AG04449 (cell line): Measurements from ENCODE around the gene RAI1.

Experiments
- CTCF ChIA-PET: fragments of 350-600 bp; formaldehyde crosslinking; extraction: SDS; loops from one replicate; lab custom pipeline; 2021; ENCODE audit warnings: antibody characterized with exemption; lab: Yijun Ruan, JAX
- POLR2A ChIA-PET: fragments of 400-600, 350-600 bp; formaldehyde crosslinking; extraction: SDS; loops from one replicate; lab custom pipeline; 2020; ENCODE audit warnings: antibody characterized with exemption, inconsistent platforms; lab: Yijun Ruan, JAX
- DNase-seq: peaks from one replicate; pipeline ENCODE4 v3.0.0-alpha.2; 2010; ENCODE audit warnings: low read depth, low spot score
- H3K4me3 ChIP-seq: 2 replicates; pipeline ENCODE4 v1.5.1; 2011; ENCODE audit warnings: low read depth, mild to moderate bottlenecking, control low read depth, low read length
- TF ChIP-seq, protein P1 (sequence below): IDR thresholded peaks from one replicate; pipeline ENCODE4 v1.5.1; 2011; ENCODE audit warnings: mild to moderate bottlenecking, moderate library complexity, low read length, control low read depth, inconsistent platforms; ENCODE audit not compliant: insufficient read depth; ENCODE audit errors: missing control alignments

RAI1 gene

DNA sequence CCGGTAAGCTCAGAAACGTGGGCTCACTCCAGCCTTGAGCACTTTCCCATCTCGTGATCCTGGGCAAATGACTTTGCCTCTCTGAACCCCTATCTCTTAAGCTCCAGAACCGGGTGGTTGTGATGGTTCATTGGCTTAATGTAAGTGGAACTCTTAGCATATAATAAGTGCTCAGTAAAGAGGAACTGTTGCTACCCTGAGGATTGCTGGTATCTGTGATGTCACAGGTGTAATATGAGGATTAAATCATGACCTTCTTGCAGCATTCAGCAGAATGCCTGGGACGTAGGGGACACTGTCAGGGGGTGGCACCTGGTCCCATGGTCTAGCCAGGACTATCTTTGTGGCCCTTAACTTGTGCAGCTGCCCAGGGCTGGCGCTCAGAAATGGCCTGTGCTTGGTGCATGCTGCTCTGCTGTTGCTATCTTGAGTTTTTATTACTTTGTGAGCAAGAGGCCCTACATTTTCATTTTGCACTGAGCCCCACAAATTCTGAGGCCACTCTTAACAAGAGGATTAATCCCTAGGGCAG, 86.7 kb downstream of the RAI1 start:
- TF ChIP-seq, protein P1, sequence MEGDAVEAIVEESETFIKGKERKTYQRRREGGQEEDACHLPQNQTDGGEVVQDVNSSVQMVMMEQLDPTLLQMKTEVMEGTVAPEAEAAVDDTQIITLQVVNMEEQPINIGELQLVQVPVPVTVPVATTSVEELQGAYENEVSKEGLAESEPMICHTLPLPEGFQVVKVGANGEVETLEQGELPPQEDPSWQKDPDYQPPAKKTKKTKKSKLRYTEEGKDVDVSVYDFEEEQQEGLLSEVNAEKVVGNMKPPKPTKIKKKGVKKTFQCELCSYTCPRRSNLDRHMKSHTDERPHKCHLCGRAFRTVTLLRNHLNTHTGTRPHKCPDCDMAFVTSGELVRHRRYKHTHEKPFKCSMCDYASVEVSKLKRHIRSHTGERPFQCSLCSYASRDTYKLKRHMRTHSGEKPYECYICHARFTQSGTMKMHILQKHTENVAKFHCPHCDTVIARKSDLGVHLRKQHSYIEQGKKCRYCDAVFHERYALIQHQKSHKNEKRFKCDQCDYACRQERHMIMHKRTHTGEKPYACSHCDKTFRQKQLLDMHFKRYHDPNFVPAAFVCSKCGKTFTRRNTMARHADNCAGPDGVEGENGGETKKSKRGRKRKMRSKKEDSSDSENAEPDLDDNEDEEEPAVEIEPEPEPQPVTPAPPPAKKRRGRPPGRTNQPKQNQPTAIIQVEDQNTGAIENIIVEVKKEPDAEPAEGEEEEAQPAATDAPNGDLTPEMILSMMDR, result no peak
- no peak for DNase-seq
- no peak overlapping the region for H3K4me3 ChIP-seq
- ChIA-PET POLR2A (no interaction called here), CTCF (interaction anchor here (0.8 to 1.4 kb wide), 5 partner anchors 9 to 87 kb away, joined by 3 to 4 read pairs (median 3); no protein-coding TSS in a partner anchor)

- POLR2A ChIA-PET, result no interaction called here
- no peak overlapping the region for H3K4me3 ChIP-seq
- no peak for DNase-seq
- TF ChIP-seq, protein P1, result no peak
- CTCF ChIA-PET, result interaction anchor here (0.8 to 1.1 kb wide), 2 partner anchors 43 to 88 kb away, joined by 3 to 4 read pairs; no protein-coding TSS in a partner anchor
Observed at GRCh38 chr17:17768424-17769088, 87.3 kb downstream of the RAI1 start.

- TF ChIP-seq, protein P1, result no peak
- DNase-seq, result no peak
- ChIA-PET POLR2A (no interaction called here), CTCF (interaction anchor here (0.6 to 1.5 kb wide), 3 partner anchors 12 to 134 kb away, joined by 3 read pairs; no protein-coding TSS in a partner anchor)
- H3K4me3 ChIP-seq, result no peak overlapping the region
Observed at GRCh38 chr17:17769869-17770631, 88.8 kb downstream of the RAI1 start.

GRCh38 chr17:17770632-17771044, 89.4 kb downstream of the RAI1 start:
- ChIA-PET CTCF (interaction anchor here (0.6 to 1.5 kb wide), 5 partner anchors 9 to 134 kb away, joined by 3 to 5 read pairs (median 3); no protein-coding TSS in a partner anchor), POLR2A (no interaction called here)
- no peak for DNase-seq
- H3K4me3 ChIP-seq, result no peak overlapping the region
- TF ChIP-seq, protein P1, result no peak

GRCh38 chr17:17771498-17772201, 90.4 kb downstream of the RAI1 start:
- CTCF ChIA-PET, result interaction anchor here (1.2 to 1.5 kb wide), 3 partner anchors 14 to 79 kb away, joined by 3 to 5 read pairs (median 3); no protein-coding TSS in a partner anchor
- no peak overlapping the region for H3K4me3 ChIP-seq
- POLR2A ChIA-PET, result no interaction called here
- TF ChIP-seq, protein P1, result no peak
- DNase-seq, result no peak
